ENCODE data around the gene TESK2. TPM values are rescaled to one million over a fixed set of nuclear protein-coding genes. Genes with fewer than 3 reads are reported as not detected.
"Not testable (repeated sequence)": the region's sequence is repeated elsewhere in the genome, so short reads cannot be mapped to it uniquely, and the experiment has no call there.

The TESK2 gene
- total RNA-seq, 1 experiment from 2014 or later, result 1.5 TPM

DNA sequence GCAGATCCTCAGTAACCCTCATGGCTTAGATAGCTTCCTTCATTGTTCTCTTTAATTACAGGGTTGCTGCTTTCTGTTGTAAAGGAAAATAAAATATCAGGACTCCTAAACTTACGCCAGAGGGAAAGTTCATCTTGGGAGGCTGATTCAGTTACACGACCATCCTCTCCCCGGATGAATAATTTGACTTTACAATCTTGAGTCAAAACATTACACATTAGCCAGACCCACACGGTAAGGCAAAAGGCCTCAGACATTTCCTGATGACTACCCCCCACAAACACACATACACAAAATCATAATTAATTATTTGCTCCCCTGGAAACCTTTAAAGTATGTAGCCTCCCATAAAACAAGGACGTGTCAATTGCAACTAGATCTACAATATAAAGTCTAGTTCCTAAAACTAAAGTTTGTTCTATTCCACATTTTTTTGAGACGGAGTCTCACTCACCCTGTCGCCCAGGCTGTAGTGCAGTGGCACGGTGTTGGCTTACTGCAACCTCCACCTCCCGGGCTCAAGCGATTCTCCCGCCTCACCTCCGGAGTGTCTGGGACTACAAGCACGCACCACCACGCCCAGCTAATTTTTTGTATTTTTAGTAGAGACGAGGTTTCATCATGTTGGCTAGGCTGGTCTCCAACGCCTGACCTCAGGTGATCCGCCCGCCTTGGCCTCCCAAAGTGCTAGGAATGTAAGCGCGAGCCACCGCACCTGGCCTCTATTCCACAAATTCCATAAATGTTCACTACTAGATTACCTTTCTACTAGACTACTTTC, 31.6 kb upstream of the TESK2 start:
- Histone ChIP-seq H2AFZ (ENCODE audit: low read length) (peak overlapping the region; percentile 69), H3K4me1 (ENCODE audit: low read length) (peaks cover 36% of the 10 kb centered on the region), H3K36me3 (ENCODE audit: insufficient read depth, low read length) (peaks cover 11% of the 10 kb centered on the region; the same call in 1 of the 2 replicates), H4K20me1 (ENCODE audit: insufficient read depth, low read depth, low read length) (peaks cover 17% of the 10 kb centered on the region), H3K9me2 (replicated peaks; ENCODE audit: insufficient read depth, low read length) (no peaks in the 10 kb centered on the region), H3K9me3 (ENCODE audit: low read length) (no peaks in the 10 kb centered on the region), H3K4me3 (ENCODE audit: low read length) (peak overlapping the region; percentile 88), H3K79me2 (ENCODE audit: low read length) (peaks cover 38% of the 10 kb centered on the region), H3K27me3 (ENCODE audit: low read length) (no peaks in the 10 kb centered on the region), H3K27ac (ENCODE audit: low read length) (peak overlapping the region; percentile 51), H3K9ac (ENCODE audit: low read length) (peak overlapping the region; percentile 95), H3K4me2 (ENCODE audit: low read depth, low read length, poor library complexity, severe bottlenecking) (peak overlapping the region; percentile 82)
- DNase-seq, result no peak

DNA sequence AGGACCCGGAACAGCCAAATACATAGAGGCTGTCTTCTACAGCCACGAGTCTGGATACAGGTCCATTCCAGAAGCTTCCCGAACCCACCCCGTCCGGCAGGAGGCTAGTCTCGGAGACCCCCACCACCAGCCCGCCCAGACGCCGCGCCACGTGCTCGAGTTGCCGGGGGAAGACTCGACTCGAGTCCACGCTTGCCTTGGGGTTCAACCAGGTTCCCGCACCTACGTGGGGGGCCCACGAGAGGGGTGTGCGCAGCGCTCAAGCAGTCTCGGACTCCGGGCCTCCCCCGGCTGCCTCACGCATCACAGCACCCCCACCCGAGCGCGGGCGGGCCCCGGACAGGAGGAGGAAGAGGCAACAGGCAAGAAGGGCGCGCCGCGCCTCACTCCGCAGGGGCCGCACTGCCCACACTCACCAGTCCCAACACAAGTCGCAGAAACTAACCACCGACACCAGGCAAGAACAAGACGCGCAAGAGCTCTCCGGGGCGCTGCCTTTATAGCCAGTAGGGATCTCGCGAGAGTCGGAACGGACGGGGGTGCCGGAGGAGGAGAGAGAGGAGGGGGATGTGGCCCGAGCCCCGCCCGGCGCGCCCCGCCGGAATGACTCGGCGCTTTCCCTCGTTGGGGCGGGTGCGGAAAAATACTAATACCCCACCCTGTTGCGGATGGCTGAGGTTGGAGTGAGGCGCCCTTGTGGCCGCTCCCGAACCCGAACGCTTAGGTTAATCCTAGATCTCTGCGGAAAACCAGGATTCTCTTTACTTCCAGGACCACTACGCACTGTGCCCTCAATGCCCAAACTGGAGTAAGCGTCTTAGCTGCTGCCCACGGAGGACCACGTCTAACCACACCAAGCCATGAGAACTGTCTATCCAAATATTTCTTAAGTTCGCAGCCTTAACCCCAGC, 30.7 kb upstream of the TESK2 start, which contains the start of gene PRDX1:
PRDX1 (minus strand) TSS at position 472 of the 911 bp plus-strand sequence. CDS start 2,841 bp downstream, outside the sequence.
- H3K4me2 ChIP-seq (ENCODE audit: low read depth, low read length, poor library complexity, severe bottlenecking), result peak within 1 kb of the TSS; percentile 82
- peaks cover 11% of the 10 kb centered on the region; the same call in 1 of the 2 replicates for H3K36me3 ChIP-seq (ENCODE audit: insufficient read depth, low read length)
- peaks cover 21% of the 10 kb centered on the region for H4K20me1 ChIP-seq (ENCODE audit: insufficient read depth, low read depth, low read length)
- H3K4me3 ChIP-seq (ENCODE audit: low read length), result peak within 1 kb of the TSS; percentile 88
- H3K27me3 ChIP-seq (ENCODE audit: low read length), result no peaks in the 10 kb centered on the region
- H3K79me2 ChIP-seq (ENCODE audit: low read length), result peaks cover 41% of the 10 kb centered on the region
- H3K9me2 ChIP-seq (replicated peaks; ENCODE audit: insufficient read depth, low read length), result no peaks in the 10 kb centered on the region
- H3K9ac ChIP-seq (ENCODE audit: low read length), result peak within 1 kb of the TSS; percentile 95
- peak; percentile 99 for DNase-seq
- peak within 1 kb of the TSS; percentile 69 for H2AFZ ChIP-seq (ENCODE audit: low read length)
- H3K27ac ChIP-seq (ENCODE audit: low read length), result peak within 1 kb of the TSS; percentile 73
- H3K9me3 ChIP-seq (ENCODE audit: low read length), result no peaks in the 10 kb centered on the region
- H3K4me1 ChIP-seq (ENCODE audit: low read length), result peaks cover 36% of the 10 kb centered on the region

DNA sequence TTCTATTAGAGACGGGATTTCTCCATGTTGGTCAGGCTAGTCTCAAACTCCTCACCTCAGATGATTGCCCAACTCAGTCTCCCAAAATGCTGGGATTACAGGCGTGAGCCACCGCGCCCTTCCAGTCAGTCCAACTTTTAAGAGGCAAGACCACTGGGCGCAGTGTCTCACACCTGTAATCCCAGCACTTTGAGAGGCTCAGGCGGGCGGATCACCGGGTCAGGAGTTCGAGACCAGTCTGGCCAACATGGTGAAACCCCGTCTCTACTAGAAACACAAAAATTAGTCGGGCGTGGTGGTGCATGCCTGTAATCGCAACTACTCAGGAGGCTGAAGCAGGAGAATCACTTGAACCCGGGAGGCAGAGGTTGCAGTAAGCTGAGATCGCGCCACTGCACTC, 28.8 kb upstream of the TESK2 start:
- H3K4me2 ChIP-seq (ENCODE audit: low read depth, low read length, poor library complexity, severe bottlenecking), result peak overlapping the region; percentile 82
- H3K9me2 ChIP-seq (replicated peaks; ENCODE audit: insufficient read depth, low read length); DNase-seq; H2AFZ ChIP-seq (ENCODE audit: low read length); H3K9me3 ChIP-seq (ENCODE audit: low read length); H3K27me3 ChIP-seq (ENCODE audit: low read length): not testable (repeated sequence)
- peak overlapping the region; percentile 88 for H3K4me3 ChIP-seq (ENCODE audit: low read length)
- peaks cover 21% of the 10 kb centered on the region for H4K20me1 ChIP-seq (ENCODE audit: insufficient read depth, low read depth, low read length)
- H3K27ac ChIP-seq (ENCODE audit: low read length), result peak overlapping the region; percentile 26; the same call in 1 of the 2 replicates
- peak overlapping the region; percentile 95 for H3K9ac ChIP-seq (ENCODE audit: low read length)
- peaks cover 41% of the 10 kb centered on the region for H3K79me2 ChIP-seq (ENCODE audit: low read length)
- peaks cover 29% of the 10 kb centered on the region for H3K4me1 ChIP-seq (ENCODE audit: low read length)
- peaks cover 26% of the 10 kb centered on the region; the same call in 1 of the 2 replicates for H3K36me3 ChIP-seq (ENCODE audit: insufficient read depth, low read length)

DNA sequence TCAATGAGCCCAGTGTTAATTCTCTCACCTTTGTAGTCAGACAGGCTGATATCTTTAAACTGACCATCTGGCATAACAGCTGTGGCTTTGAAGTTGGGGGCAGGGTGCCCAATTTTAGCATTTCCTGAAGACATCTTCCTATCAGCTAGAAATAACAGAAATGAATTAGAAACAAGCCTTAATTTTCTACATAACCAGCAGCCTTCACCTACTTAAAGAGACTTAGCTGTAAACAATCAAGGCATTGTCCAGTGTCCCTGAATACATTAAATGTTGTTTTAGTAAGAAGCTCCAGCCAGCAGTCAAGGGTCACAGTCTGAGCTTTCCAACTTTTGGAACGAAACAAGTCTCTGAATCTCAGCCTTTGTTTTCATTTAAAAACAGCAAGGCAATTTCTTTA, 27.9 kb upstream of the TESK2 start:
- peaks cover 41% of the 10 kb centered on the region for H3K79me2 ChIP-seq (ENCODE audit: low read length)

DNA sequence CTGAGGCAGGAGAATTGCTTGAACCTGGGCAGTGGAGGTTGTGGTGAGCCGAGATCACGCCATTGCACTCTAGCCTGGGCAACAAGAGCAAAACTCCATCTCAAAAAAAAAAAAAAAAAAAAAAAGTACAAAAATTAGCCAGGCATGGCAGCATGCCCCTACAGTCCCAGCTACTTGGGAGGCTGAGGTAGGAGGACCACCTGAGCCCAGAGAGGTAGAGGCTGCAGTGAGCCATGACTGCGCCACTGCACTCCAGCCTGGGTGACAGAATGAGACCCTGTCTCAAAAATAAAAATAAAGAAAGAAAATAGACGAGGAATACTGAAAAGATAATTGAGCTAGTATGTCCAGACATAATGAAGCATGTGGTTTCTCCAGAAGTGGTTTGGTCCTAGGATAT, 27.4 kb upstream of the TESK2 start:
- peaks cover 34% of the 10 kb centered on the region for H3K36me3 ChIP-seq (ENCODE audit: insufficient read depth, low read length)
- not testable (repeated sequence) for H2AFZ ChIP-seq (ENCODE audit: low read length)

More for the DNA sequence above, 27.9 kb upstream of the TESK2 start:
- peaks cover 21% of the 10 kb centered on the region for H4K20me1 ChIP-seq (ENCODE audit: insufficient read depth, low read depth, low read length)
- no peaks in the 10 kb centered on the region for H3K9me2 ChIP-seq (replicated peaks; ENCODE audit: insufficient read depth, low read length)
- no peak overlapping the region for H2AFZ ChIP-seq (ENCODE audit: low read length)
- no peak for DNase-seq
- peak overlapping the region; percentile 26; the same call in 1 of the 2 replicates for H3K27ac ChIP-seq (ENCODE audit: low read length)
- peaks cover 28% of the 10 kb centered on the region for H3K4me1 ChIP-seq (ENCODE audit: low read length)
- peaks cover 32% of the 10 kb centered on the region for H3K36me3 ChIP-seq (ENCODE audit: insufficient read depth, low read length)
- peak overlapping the region; percentile 88; the same call in 1 of the 2 replicates for H3K4me3 ChIP-seq (ENCODE audit: low read length)
- peak overlapping the region; percentile 95; the same call in 1 of the 2 replicates for H3K9ac ChIP-seq (ENCODE audit: low read length)
- peak overlapping the region; percentile 82 for H3K4me2 ChIP-seq (ENCODE audit: low read depth, low read length, poor library complexity, severe bottlenecking)
- no peaks in the 10 kb centered on the region for H3K9me3 ChIP-seq (ENCODE audit: low read length)
- no peaks in the 10 kb centered on the region for H3K27me3 ChIP-seq (ENCODE audit: low read length)

DNA sequence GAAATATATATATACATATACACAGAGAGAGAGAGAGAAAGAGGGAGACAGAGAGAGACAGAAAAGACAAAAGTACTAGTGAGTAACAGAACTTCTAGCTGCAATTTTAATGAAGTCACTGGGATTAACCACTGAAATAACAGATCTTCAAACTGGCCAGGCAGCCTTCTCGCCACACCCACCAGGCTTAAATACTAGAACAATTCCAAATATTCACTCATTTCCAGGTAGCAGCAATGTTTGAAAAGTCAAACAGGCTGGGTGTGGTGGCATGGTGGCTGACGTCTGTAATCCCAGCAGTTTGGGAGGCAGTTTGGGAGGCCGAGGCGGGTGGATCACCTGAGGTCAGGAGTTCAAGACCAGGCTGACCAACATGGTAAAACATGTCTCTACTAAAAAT, 25.5 kb upstream of the TESK2 start:
- Histone ChIP-seq H3K4me3 (ENCODE audit: low read length) (no peak overlapping the region), H3K79me2 (ENCODE audit: low read length) (peaks cover 39% of the 10 kb centered on the region), H3K27ac (ENCODE audit: low read length) (no peak overlapping the region), H2AFZ (ENCODE audit: low read length) (no peak overlapping the region), H3K4me1 (ENCODE audit: low read length) (peaks cover 20% of the 10 kb centered on the region), H3K27me3 (ENCODE audit: low read length) (no peaks in the 10 kb centered on the region), H3K4me2 (ENCODE audit: low read depth, low read length, poor library complexity, severe bottlenecking) (no peak overlapping the region), H4K20me1 (ENCODE audit: insufficient read depth, low read depth, low read length) (peaks cover 21% of the 10 kb centered on the region), H3K9me2 (replicated peaks; ENCODE audit: insufficient read depth, low read length) (no peaks in the 10 kb centered on the region), H3K9ac (ENCODE audit: low read length) (no peak overlapping the region), H3K36me3 (ENCODE audit: insufficient read depth, low read length) (peaks cover 47% of the 10 kb centered on the region), H3K9me3 (ENCODE audit: low read length) (no peaks in the 10 kb centered on the region)
- DNase-seq, result no peak

More for the DNA sequence above, 27.4 kb upstream of the TESK2 start:
- not testable (repeated sequence) for H3K4me3 ChIP-seq (ENCODE audit: low read length); H3K27me3 ChIP-seq (ENCODE audit: low read length); DNase-seq; H3K9me3 ChIP-seq (ENCODE audit: low read length); H3K9ac ChIP-seq (ENCODE audit: low read length); H3K9me2 ChIP-seq (replicated peaks; ENCODE audit: insufficient read depth, low read length); H3K4me2 ChIP-seq (ENCODE audit: low read depth, low read length, poor library complexity, severe bottlenecking)
- Histone ChIP-seq H4K20me1 (ENCODE audit: insufficient read depth, low read depth, low read length) (peaks cover 21% of the 10 kb centered on the region), H3K4me1 (ENCODE audit: low read length) (peaks cover 28% of the 10 kb centered on the region), H3K79me2 (ENCODE audit: low read length) (peaks cover 41% of the 10 kb centered on the region), H3K27ac (ENCODE audit: low read length) (peak overlapping the region; percentile 26; the same call in 1 of the 2 replicates)

DNA sequence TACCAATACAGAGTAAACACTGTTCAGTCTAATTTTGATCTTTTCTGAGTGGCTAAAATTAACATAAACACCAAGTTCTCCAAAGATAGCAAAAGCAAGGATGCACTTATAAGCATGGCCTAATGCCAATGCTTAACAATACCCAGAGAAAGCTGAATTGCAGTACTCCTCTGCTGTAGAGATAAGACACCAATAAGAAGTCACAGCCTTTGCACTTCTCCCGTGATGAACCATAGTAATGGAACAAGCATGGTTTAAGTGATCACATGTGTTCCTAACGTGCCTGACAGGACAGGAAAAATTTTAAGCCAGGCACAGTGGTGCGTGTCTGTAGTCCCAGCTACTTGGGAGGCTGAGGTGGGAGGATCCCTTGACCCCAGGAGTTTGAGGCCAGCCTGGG, 25.1 kb upstream of the TESK2 start:
- H3K79me2 ChIP-seq (ENCODE audit: low read length), result peaks cover 35% of the 10 kb centered on the region

More for the DNA sequence above, 25.1 kb upstream of the TESK2 start:
- no peaks in the 10 kb centered on the region for H3K9me2 ChIP-seq (replicated peaks; ENCODE audit: insufficient read depth, low read length)
- no peak for DNase-seq
- no peak overlapping the region for H3K9ac ChIP-seq (ENCODE audit: low read length)
- H2AFZ ChIP-seq (ENCODE audit: low read length), result no peak overlapping the region
- H3K4me3 ChIP-seq (ENCODE audit: low read length), result no peak overlapping the region
- H4K20me1 ChIP-seq (ENCODE audit: insufficient read depth, low read depth, low read length), result peaks cover 20% of the 10 kb centered on the region
- no peaks in the 10 kb centered on the region for H3K9me3 ChIP-seq (ENCODE audit: low read length)
- no peak overlapping the region for H3K27ac ChIP-seq (ENCODE audit: low read length)
- no peak overlapping the region for H3K4me2 ChIP-seq (ENCODE audit: low read depth, low read length, poor library complexity, severe bottlenecking)
- H3K27me3 ChIP-seq (ENCODE audit: low read length), result no peaks in the 10 kb centered on the region
- peaks cover 20% of the 10 kb centered on the region for H3K4me1 ChIP-seq (ENCODE audit: low read length)
- H3K36me3 ChIP-seq (ENCODE audit: insufficient read depth, low read length), result peaks cover 51% of the 10 kb centered on the region

All from Karpas-422 (cell line).